IPS DF 4.7 (cell line): Measurements from ENCODE around the gene IL12B.
"Not testable (repeated sequence)": the region's sequence is repeated elsewhere in the genome, so short reads cannot be mapped to it uniquely, and the experiment has no call there.

ENCODE experiments used
- DNase-seq: peaks from one replicate; pipeline ENCODE4 v3.0.0-alpha.2; 2013; ENCODE audit warnings: low spot score; ENCODE audit errors: extremely low read depth

The IL12B gene

DNA sequence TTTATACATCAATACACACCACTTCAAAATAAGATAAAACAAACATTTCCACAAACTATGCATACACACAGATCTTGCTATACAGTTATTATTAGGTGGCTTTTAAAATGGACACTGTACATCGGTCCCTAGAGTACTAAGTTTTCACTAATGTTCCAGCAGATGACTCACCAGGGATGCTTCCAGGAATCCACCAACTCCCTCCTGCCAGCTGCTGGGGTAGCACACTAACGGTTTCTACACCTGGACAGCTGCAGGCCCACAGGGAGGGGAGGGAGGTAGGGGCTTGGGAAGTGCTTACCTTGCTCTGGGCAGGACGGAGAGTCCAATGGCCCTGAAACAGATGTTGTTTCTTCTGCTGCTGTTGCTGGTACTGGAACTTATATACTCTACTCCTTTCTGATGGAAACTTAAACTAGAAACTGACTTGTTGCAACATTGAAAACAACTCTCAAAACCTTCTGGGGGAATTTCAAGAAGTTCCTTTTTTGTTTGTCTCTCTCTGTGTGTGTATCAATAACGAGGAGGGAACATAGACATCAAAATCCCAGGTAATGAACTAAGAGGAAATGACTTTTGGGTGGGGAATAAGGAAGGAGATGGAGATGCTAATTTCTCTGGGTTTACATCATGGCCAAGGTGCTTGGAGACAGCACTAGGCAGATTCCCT lies at the start of gene IL12B:
TSS of gene IL12B (minus strand) at position 357 of the 670 bp plus-strand sequence. CDS start 3,705 bp downstream, outside the sequence.
- no peak for DNase-seq

DNA sequence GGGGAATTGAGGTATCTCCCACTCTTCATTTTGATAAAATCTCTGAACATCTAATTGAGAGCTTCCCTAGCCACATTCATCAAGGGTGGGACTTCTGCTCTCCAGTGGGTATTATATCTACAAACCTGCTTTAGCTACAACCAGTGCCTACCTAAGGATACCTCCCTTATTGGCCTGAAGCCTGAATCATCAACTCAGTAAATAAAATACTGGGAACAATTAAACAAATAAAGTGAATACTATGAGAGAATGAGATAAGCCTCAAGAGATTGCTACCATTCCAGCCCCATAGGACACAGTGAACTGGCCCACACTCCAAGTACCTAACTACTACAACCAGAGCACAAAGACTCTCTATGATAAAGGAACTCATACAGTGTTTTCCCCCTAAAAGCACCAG lies 47.4 kb upstream of the IL12B start:
- DNase-seq = no peak

- not testable (repeated sequence) for DNase-seq
Measured at GRCh38 chr5:159367866-159368265, 37.6 kb upstream of the IL12B start.

GRCh38 chr5:159366776-159367175 lies 36.5 kb upstream of the IL12B start:
- DNase-seq = not testable (repeated sequence)

- DNase-seq = no peak
Measured at GRCh38 chr5:159362220-159362619, 31.9 kb upstream of the IL12B start.

DNA sequence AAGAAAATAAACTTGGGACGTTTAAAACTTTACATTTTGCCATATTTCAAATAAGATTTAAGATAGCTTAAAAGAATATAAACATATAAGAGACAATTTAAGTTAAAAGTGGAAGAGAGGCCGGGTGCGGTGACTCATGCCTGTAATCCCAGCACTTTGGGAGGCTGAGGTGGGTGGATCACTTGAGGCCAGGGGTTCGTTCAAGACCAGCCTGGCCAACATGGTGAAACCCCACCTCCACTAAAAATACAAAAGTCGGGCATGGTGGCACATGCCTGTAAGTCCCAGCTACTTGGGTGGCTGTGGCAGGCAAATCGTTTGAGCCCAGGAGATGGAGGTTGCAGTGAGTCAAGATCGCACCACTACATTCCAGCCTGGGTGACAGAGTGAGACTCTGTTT lies 29.6 kb upstream of the IL12B start:
- not testable (repeated sequence) for DNase-seq

DNA sequence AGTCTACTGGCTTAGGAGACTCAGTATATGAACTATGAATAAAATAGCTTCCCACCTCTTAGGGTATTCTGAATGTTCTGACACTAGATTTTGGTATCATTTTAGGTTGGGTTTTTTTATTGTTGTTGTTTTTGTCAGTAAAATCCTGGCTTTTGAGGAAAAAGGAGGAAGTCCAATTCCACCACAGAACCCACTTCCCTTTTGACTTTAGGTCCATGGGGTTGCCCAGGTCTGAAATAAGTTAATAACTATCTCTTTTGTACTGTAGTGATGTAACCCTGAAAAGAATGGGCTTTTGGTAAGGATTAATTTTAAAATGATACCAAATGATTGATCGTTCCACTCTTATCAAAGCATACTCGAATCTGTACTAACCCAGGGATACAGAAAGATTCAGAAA lies 29.1 kb upstream of the IL12B start:
- DNase-seq = no peak

DNA sequence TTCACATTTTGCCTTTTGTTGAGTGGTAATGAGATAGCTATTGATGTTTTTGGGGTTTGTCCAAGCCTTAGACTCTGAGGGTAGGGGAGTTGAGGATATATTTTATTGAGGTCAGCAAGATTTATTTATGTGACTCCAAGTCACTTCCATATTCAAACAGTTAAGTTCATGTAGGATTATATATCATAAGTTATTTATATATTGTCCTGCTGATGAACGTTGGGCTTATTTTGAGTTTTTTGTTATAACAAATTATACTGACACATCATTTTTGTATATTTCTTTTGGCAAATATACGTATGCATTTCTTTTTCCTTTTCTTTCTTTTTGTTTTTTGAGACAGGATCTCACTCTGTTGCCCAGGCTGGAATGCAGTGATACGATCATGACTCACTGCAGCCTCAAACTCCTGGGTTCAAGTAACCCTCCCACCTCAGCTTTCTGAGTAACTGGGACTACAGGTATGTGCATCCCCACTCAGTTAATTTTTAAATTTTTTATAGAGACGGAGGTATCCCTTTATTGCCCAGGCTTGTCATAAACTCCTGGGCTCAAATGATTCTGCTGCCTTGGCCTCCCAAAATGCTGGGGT lies 23.5 kb upstream of the IL12B start:
- DNase-seq = no peak

GRCh38 chr5:159350644-159351043 lies 20.4 kb upstream of the IL12B start:
- DNase-seq = not testable (repeated sequence)

GRCh38 chr5:159350216-159350615 lies 19.9 kb upstream of the IL12B start:
- not testable (repeated sequence) for DNase-seq

GRCh38 chr5:159345861-159346260 lies 15.6 kb upstream of the IL12B start:
- DNase-seq = no peak

DNA sequence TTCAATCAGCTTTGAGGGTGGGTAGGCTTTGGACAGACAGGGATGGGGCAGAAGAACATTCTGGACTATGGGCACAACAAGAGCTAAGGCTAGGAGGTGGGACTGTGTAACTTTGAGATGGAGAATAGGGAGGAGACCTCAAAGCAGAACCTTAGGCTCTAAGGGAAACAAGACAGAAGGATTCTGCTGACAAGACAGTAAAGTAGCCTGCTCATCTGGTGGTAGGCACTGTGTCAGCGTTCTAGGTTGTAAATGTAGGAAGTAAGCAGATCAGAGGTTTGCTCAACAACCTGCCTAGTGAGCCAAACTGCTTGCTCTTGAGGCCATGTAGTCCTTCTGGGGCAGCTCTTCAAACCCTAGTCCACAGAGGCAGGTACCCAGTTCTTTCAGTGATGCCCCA lies 15.0 kb upstream of the IL12B start:
- no peak for DNase-seq

DNA sequence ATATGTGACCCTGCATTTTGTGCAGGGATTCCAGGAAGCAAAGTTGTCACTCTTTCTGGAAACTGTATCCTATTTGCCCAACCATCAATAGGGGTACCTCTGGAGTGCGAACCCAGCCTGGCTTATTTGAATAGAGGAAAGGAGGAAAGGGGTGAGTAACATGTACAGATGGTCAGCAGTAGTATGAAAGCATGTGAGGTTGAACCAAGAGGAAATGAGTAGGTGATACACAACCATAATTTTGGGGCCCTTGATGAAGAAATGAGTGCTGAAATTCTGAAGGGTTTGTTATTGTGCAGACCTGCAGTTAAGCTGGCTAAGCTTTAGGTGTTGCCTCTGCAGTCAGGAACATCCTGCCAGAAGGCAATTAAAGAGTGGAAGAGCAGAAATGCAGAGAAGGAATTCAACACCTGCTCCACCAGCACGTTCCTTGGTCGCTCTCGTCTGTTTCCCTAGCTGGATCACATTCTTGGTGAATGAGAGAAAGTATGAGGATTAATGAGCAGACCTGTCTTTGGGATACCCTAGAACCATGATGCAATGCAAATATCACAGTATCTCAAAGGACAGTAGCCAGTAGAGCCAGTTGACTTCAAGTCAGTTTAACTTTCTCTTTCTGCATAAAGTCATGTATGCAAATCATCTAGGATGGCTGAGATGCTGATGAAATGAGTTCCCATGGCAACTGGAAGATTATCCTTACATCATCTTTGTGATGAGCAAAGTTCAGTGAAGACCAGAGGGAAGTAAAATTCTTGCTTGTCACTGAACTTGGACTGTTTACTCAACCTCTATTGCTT lies 13.2 kb upstream of the IL12B start:
- DNase-seq = no peak

GRCh38 chr5:159342840-159343239 lies 12.6 kb upstream of the IL12B start:
- DNase-seq = no peak

DNA sequence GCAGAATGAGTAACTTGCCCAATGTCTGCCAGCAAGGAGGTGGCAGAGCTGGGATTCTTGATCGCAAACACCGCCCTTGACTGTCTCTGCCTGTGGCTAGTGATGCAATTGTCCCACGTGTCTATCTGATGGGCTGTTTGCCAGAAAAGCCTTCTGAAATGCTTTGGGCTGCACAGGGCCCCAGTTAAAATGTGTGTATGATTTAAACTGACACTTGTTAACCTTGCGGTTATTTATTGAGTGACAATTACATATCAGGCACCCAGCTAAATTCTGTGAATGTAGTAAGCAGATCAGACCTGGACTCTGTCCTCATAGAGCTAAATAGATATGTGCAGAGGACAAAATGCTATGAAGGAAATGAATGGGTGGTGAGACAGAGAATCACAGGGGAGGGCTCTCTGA lies 11.6 kb upstream of the IL12B start:
- DNase-seq = no peak

DNA sequence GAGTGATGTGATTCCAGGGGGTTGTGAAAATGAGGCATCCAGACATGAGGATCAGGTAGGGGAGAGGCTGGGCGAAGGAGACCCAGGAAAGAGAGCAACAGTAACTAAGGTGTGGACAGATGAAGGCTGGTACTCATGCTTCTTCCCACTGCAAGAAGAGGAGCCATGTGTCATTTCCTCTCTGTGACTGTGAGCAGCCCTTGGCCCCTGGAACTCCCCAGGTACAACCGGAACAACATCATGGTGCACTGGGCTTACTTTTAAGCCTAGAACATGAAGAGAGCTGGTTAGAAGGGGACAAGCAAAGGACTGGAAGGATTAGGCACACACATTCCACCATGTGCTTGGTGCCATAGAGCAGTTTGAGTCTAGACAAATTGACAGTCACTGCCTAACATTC lies 10.9 kb upstream of the IL12B start:
- no peak for DNase-seq

GRCh38 chr5:159340511-159340910 lies 10.2 kb upstream of the IL12B start:
- DNase-seq = no peak

- no peak for DNase-seq
Measured at GRCh38 chr5:159339460-159339859, 9.2 kb upstream of the IL12B start.

GRCh38 chr5:159338118-159338517 lies 7.8 kb upstream of the IL12B start:
- DNase-seq = no peak

DNA sequence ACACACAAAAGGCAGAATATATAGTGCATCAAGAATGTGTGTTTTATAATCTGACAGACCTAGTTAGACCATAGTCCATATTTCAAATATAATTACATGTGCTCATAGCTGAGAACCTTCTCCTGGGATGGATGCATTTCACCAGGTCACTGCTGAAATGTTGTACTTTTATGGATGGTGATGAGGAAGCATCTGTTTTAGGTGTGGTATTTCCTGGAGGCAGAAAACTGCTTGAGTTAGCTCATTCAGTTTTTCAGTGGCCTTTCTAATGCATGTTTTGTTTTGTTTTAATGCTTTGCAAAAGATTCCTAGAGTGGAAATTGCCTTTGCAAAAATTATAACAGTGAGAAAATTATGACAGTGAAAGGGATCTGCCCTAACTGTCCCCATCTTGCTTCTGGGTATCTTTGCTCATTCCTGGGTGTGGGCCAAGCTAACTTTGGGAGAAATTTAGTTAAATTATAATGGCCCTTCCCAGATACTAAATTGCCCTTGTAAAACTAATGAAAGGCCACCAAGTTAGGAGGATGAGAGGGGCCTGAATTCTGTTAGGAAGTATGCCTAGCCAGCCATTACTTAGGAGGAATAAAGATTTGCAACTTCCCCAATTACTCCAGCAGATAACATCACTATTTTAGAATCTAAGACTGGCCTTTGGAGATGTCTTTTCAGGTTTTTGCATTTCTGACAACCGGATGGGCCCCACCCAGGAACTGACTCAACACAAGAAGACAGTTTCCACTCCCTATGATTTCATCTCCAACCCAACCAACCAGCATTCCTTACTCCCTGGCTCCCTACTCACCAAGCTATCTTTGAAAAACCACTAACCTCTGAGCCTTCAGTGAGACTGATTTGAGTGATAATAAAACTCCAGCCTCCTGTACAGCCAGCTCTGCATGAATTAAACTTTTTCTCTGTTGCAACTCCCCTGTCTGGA lies 7.0 kb upstream of the IL12B start:
- DNase-seq = no peak

GRCh38 chr5:159336586-159336985 lies 6.3 kb upstream of the IL12B start:
- no peak for DNase-seq
